Activated T-helper 17 cell treated with anti-CD3 and anti-CD28 coated beads, Interleukin-2, amount 50 U/mL, for 72 hours (primary cell): ENCODE measurements around the gene NIPBL. TPM values are rescaled to one million over a fixed set of nuclear protein-coding genes. Genes with fewer than 3 reads are reported as not detected.
"Not testable (repeated sequence)": the region's sequence is repeated elsewhere in the genome, so short reads cannot be mapped to it uniquely, and the experiment has no call there.

ENCODE experiments used
- ATAC-seq: fragments of 150-1000 bp; cut with Tn5 transposase; replicated peaks from 2 replicates; pipeline ENCODE4 v1.10.0; 2021; ENCODE audit warnings: mild to moderate bottlenecking, moderate library complexity
- H3K27ac Mint-ChIP-seq: one replicate; pipeline ENCODE4 v1.8.0; 2022; ENCODE audit warnings: mixed read lengths
- H3K27me3 Mint-ChIP-seq: one replicate; pipeline ENCODE4 v1.8.0; 2022; ENCODE audit warnings: mixed read lengths
- H3K36me3 Mint-ChIP-seq: one replicate; pipeline ENCODE4 v1.8.0; 2022; ENCODE audit warnings: low read depth, mild to moderate bottlenecking, mixed read lengths
- H3K4me1 Mint-ChIP-seq: one replicate; pipeline ENCODE4 v1.8.0; 2022; ENCODE audit warnings: mixed read lengths
- H3K4me3 Mint-ChIP-seq: one replicate; pipeline ENCODE4 v1.8.0; 2022; ENCODE audit warnings: mild to moderate bottlenecking, mixed read lengths
- H3K9me3 Mint-ChIP-seq: one replicate; pipeline ENCODE4 v1.8.0; 2022; ENCODE audit warnings: mixed read lengths
- total RNA-seq, 2 donors: library from RNA; stranded (reverse); gene quantifications; one replicate each; pipeline ENCODE4 v1.2.3, GENCODE V29; 2022

NIPBL gene
- total RNA-seq, 2 donors from 2014 or later, result 48.3 to 50.9 TPM

GRCh38 chr5:37071901-37072581, 195.5 kb downstream of the NIPBL start:
- peak; percentile 16 for ATAC-seq
- H3K9me3 Mint-ChIP-seq, result no peaks in the 10 kb centered on the region

GRCh38 chr5:37075399-37075950, 198.9 kb downstream of the NIPBL start:
- H3K9me3 Mint-ChIP-seq, result no peaks in the 10 kb centered on the region
- ATAC-seq, result no peak
- H3K36me3 Mint-ChIP-seq, result peaks cover 9% of the 10 kb centered on the region
- no peak overlapping the region for H3K4me3 Mint-ChIP-seq
- no peaks in the 10 kb centered on the region for H3K27me3 Mint-ChIP-seq
- H3K4me1 Mint-ChIP-seq, result no peaks in the 10 kb centered on the region
- H3K27ac Mint-ChIP-seq, result no peak overlapping the region

More at GRCh38 chr5:37071901-37072581, 195.5 kb downstream of the NIPBL start:
- Mint-ChIP-seq H3K27me3 (no peaks in the 10 kb centered on the region), H3K27ac (no peak overlapping the region), H3K4me3 (no peak overlapping the region), H3K4me1 (no peaks in the 10 kb centered on the region), H3K36me3 (no peaks in the 10 kb centered on the region)

- H3K4me1 Mint-ChIP-seq, result no peaks in the 10 kb centered on the region
Observed at GRCh38 chr5:37077146-37077545, 200.6 kb downstream of the NIPBL start.

GRCh38 chr5:37080697-37081096, 204.1 kb downstream of the NIPBL start:
- Mint-ChIP-seq H3K4me3 (no peak overlapping the region), H3K4me1 (no peaks in the 10 kb centered on the region), H3K36me3 (peaks cover 9% of the 10 kb centered on the region), H3K27ac (no peak overlapping the region), H3K27me3 (no peaks in the 10 kb centered on the region), H3K9me3 (no peaks in the 10 kb centered on the region)
- no peak for ATAC-seq

More at GRCh38 chr5:37077146-37077545, 200.6 kb downstream of the NIPBL start:
- Mint-ChIP-seq H3K9me3 (no peaks in the 10 kb centered on the region), H3K27ac (no peak overlapping the region), H3K4me3 (no peak overlapping the region), H3K36me3 (peaks cover 9% of the 10 kb centered on the region), H3K27me3 (no peaks in the 10 kb centered on the region)
- no peak for ATAC-seq

- H3K4me3 Mint-ChIP-seq, ATAC-seq, H3K27ac Mint-ChIP-seq, H3K9me3 Mint-ChIP-seq, H3K36me3 Mint-ChIP-seq, H3K4me1 Mint-ChIP-seq, H3K27me3 Mint-ChIP-seq: not testable (repeated sequence)
Observed at GRCh38 chr5:37082977-37083376, 206.4 kb downstream of the NIPBL start.

GRCh38 chr5:37086026-37086425, 209.5 kb downstream of the NIPBL start:
- H3K4me3 Mint-ChIP-seq, H3K36me3 Mint-ChIP-seq, H3K9me3 Mint-ChIP-seq, H3K27me3 Mint-ChIP-seq, H3K4me1 Mint-ChIP-seq, ATAC-seq, H3K27ac Mint-ChIP-seq: not testable (repeated sequence)

GRCh38 chr5:37086466-37087173, 210.1 kb downstream of the NIPBL start:
- H3K9me3 Mint-ChIP-seq, result no peaks in the 10 kb centered on the region
- no peak overlapping the region for H3K27ac Mint-ChIP-seq
- ATAC-seq, result no peak
- no peaks in the 10 kb centered on the region for H3K27me3 Mint-ChIP-seq
- H3K4me3 Mint-ChIP-seq, result no peak overlapping the region
- H3K4me1 Mint-ChIP-seq, result no peaks in the 10 kb centered on the region
- H3K36me3 Mint-ChIP-seq, result no peaks in the 10 kb centered on the region

GRCh38 chr5:37088009-37088408, 211.4 kb downstream of the NIPBL start:
- H3K4me1 Mint-ChIP-seq, result no peaks in the 10 kb centered on the region
- H3K9me3 Mint-ChIP-seq, result no peaks in the 10 kb centered on the region
- ATAC-seq, result no peak
- H3K27ac Mint-ChIP-seq, result no peak overlapping the region
- no peak overlapping the region for H3K4me3 Mint-ChIP-seq
- H3K36me3 Mint-ChIP-seq, result no peaks in the 10 kb centered on the region
- H3K27me3 Mint-ChIP-seq, result no peaks in the 10 kb centered on the region

- H3K27me3 Mint-ChIP-seq, result no peaks in the 10 kb centered on the region
- H3K4me3 Mint-ChIP-seq, result no peak overlapping the region
- no peak for ATAC-seq
- H3K27ac Mint-ChIP-seq, result peak overlapping the region; percentile 49
- H3K36me3 Mint-ChIP-seq, result no peaks in the 10 kb centered on the region
- no peaks in the 10 kb centered on the region for H3K4me1 Mint-ChIP-seq
- H3K9me3 Mint-ChIP-seq, result peaks cover 6% of the 10 kb centered on the region
Observed at GRCh38 chr5:37090123-37090726, 213.7 kb downstream of the NIPBL start.

GRCh38 chr5:37090781-37091180, 214.2 kb downstream of the NIPBL start:
- no peaks in the 10 kb centered on the region for H3K4me1 Mint-ChIP-seq

GRCh38 chr5:37093795-37094194, 217.2 kb downstream of the NIPBL start:
- not testable (repeated sequence) for H3K36me3 Mint-ChIP-seq, H3K27ac Mint-ChIP-seq, H3K4me1 Mint-ChIP-seq, H3K4me3 Mint-ChIP-seq, ATAC-seq, H3K27me3 Mint-ChIP-seq, H3K9me3 Mint-ChIP-seq

More at GRCh38 chr5:37090781-37091180, 214.2 kb downstream of the NIPBL start:
- H3K36me3 Mint-ChIP-seq, result no peaks in the 10 kb centered on the region
- ATAC-seq, result no peak
- H3K9me3 Mint-ChIP-seq, result peaks cover 6% of the 10 kb centered on the region
- H3K4me3 Mint-ChIP-seq, result no peak overlapping the region
- no peaks in the 10 kb centered on the region for H3K27me3 Mint-ChIP-seq
- peak overlapping the region; percentile 49 for H3K27ac Mint-ChIP-seq

- not testable (repeated sequence) for H3K36me3 Mint-ChIP-seq, ATAC-seq
Observed at GRCh38 chr5:37099267-37099666, 222.7 kb downstream of the NIPBL start.

GRCh38 chr5:37103302-37103701, 226.7 kb downstream of the NIPBL start:
- no peak for ATAC-seq
- no peak overlapping the region for H3K27ac Mint-ChIP-seq
- H3K9me3 Mint-ChIP-seq, result peaks cover 4% of the 10 kb centered on the region
- H3K4me1 Mint-ChIP-seq, result no peaks in the 10 kb centered on the region
- peaks cover 28% of the 10 kb centered on the region for H3K36me3 Mint-ChIP-seq
- no peak overlapping the region for H3K4me3 Mint-ChIP-seq
- H3K27me3 Mint-ChIP-seq, result no peaks in the 10 kb centered on the region

More at GRCh38 chr5:37099267-37099666, 222.7 kb downstream of the NIPBL start:
- H3K4me3 Mint-ChIP-seq, H3K4me1 Mint-ChIP-seq, H3K27me3 Mint-ChIP-seq, H3K27ac Mint-ChIP-seq: not testable (repeated sequence)
- peaks cover 10% of the 10 kb centered on the region for H3K9me3 Mint-ChIP-seq

GRCh38 chr5:37109338-37109737, 232.8 kb downstream of the NIPBL start:
- Mint-ChIP-seq H3K36me3 (peaks cover 43% of the 10 kb centered on the region), H3K4me1 (peaks cover 27% of the 10 kb centered on the region), H3K4me3 (no peak overlapping the region)

More at GRCh38 chr5:37109338-37109737, 232.8 kb downstream of the NIPBL start:
- no peak for ATAC-seq
- Mint-ChIP-seq H3K27me3 (peaks cover 5% of the 10 kb centered on the region), H3K27ac (no peak overlapping the region), H3K9me3 (no peaks in the 10 kb centered on the region)
